Measurements from ENCODE around the gene PLCL2. TPM values are rescaled to one million over a fixed set of nuclear protein-coding genes. Genes with fewer than 3 reads are reported as not detected.

PLCL2 gene
- total RNA-seq, 2 donors from 2014 or later, result 5.3 to 14.5 TPM

DNA sequence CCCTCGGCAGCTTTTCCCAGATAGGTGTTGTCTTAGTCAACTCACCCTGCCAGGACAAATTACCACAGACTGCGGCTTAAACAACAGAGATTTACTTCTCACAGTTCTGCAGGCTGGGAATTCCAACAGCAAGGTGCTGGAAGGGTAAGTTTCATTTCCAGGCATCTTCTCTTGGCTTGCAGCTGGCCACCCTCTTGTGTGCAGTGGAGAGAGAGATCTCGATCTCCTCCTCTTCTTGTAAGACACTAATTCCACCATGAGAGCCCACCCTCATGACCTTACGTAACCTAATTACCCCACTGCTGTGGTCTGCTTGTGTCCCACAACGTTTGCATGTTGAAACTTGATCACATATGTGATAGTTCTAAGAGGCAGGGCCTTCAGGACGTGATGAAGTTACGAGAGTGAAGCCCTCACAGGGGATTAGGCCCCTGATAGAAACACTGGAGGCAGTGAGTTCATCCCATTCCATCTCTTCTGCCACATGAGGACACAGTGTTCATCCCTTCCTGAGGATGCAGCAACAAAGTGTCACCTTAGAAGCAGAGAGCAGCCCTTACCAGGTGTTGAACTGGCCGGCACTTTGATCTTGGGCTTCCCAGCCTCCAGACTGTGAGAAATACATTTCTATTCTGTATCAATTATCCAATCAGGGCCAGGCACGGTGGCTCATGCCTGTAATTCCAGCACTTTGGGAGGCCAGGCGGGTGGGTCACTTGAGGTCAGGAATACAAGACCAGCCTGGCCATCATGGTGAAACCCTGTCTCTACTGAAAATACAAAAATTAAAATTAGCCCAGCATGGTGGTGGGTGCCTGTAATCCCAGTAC, 247.7 kb downstream of the PLCL2 start:
- Histone ChIP-seq H3K4me3 (no peak overlapping the region), H3K36me3 (no peaks in the 10 kb centered on the region), H3K27ac (no peak overlapping the region), H3K9me3 (no peaks in the 10 kb centered on the region), H3K27me3 (replicated peaks; ENCODE audit: insufficient read depth) (no peaks in the 10 kb centered on the region), H3K4me1 (replicated peaks) (no peaks in the 10 kb centered on the region)
- TF ChIP-seq, protein P1, sequence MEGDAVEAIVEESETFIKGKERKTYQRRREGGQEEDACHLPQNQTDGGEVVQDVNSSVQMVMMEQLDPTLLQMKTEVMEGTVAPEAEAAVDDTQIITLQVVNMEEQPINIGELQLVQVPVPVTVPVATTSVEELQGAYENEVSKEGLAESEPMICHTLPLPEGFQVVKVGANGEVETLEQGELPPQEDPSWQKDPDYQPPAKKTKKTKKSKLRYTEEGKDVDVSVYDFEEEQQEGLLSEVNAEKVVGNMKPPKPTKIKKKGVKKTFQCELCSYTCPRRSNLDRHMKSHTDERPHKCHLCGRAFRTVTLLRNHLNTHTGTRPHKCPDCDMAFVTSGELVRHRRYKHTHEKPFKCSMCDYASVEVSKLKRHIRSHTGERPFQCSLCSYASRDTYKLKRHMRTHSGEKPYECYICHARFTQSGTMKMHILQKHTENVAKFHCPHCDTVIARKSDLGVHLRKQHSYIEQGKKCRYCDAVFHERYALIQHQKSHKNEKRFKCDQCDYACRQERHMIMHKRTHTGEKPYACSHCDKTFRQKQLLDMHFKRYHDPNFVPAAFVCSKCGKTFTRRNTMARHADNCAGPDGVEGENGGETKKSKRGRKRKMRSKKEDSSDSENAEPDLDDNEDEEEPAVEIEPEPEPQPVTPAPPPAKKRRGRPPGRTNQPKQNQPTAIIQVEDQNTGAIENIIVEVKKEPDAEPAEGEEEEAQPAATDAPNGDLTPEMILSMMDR (IDR thresholded peaks at IDR 0.05), result no peak
- TF ChIP-seq POLR2AphosphoS5 (IDR thresholded peaks at IDR 0.05) (no peak), POLR2A (IDR thresholded peaks at IDR 0.05) (no peak)
- intact Hi-C loops (cut with DNase I), result no loop called here
- WGBS, result 80% methylated on average over 10 of the region's 10 CpGs
- DNase-seq (ENCODE audit: low spot score), result no peak

DNA sequence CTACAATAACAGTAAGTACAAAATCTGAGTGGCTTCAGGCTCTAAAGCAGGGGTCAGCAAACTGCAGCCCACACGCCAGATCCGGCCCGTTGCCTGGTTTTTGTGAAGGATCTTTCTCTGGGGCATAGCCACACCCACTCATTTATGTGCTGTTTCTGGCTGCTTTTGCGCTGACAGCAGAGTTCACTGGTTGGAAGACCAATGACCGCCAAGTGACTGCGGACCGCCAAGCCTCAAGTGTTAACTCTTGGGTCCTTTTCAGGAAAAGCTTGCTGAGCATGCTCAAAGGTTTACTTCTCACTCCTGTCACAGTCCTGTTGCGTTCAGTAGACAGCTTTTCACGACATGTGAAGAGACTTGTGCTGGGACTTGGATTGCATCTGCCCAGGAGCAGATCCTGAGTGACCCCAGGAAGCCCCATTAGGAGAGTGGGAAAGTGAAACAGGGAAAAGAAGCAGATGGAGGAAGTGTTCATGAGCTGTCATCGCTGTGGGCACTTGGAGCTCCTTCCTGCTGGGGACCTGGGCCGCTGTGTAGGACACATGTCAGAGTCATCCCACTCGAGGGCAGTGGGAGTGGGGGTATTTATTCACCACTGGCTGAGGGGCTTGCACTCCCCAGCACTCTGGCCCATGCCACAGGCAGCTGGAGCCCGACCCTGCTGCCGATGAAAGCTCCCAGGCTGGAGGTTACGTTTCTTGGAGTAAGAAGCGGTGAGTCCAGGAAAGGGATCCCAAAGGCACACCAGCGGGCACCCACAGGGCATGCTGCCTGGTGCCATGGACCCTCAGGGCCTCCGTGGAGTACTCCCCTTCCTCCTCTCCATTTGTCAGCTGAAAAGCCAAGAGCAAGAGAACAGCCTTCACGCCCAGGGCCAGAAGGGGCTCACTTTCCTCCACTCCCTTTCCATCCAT, 249.1 kb downstream of the PLCL2 start:
- intact Hi-C loops (cut with DNase I), result no loop called here
- Histone ChIP-seq H3K27me3 (replicated peaks; ENCODE audit: insufficient read depth) (no peaks in the 10 kb centered on the region), H3K36me3 (no peaks in the 10 kb centered on the region), H3K27ac (no peak overlapping the region), H3K4me3 (no peak overlapping the region), H3K9me3 (no peaks in the 10 kb centered on the region), H3K4me1 (replicated peaks) (no peaks in the 10 kb centered on the region)
- 92% methylated on average over 19 of the region's 19 CpGs for WGBS
- no peak for DNase-seq (ENCODE audit: low spot score)
- no peak for TF ChIP-seq POLR2A (IDR thresholded peaks at IDR 0.05)
- TF ChIP-seq, protein P1 (IDR thresholded peaks at IDR 0.05), result no peak
- no peak for TF ChIP-seq POLR2AphosphoS5 (IDR thresholded peaks at IDR 0.05)

DNA sequence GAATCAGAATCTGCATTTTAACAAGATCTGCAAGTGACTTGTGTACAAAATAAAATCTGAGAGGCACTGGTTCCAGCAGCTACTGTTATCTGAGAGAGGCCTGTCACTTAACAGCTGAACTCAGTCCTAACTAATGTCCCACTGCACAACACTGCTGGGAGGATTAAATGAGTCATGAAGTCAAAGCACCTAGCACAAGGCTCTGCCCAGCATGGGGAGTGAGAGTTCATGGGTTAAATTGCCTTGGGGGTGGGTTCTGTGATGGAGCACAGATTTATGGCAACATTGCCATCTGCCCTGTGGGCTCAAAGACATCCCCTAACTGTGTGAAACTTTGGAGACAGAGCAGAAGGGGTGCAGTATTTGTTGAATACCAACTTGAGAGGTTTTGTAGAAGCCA, 250.9 kb downstream of the PLCL2 start:
- Histone ChIP-seq H3K36me3 (no peaks in the 10 kb centered on the region), H3K9me3 (no peaks in the 10 kb centered on the region), H3K4me3 (no peak overlapping the region), H3K27me3 (replicated peaks; ENCODE audit: insufficient read depth) (no peaks in the 10 kb centered on the region), H3K27ac (no peak overlapping the region), H3K4me1 (replicated peaks) (no peaks in the 10 kb centered on the region)
- DNase-seq (ENCODE audit: low spot score), result no peak
- no peak for TF ChIP-seq POLR2AphosphoS5 (IDR thresholded peaks at IDR 0.05)
- intact Hi-C loops (cut with DNase I), result no loop called here

DNA sequence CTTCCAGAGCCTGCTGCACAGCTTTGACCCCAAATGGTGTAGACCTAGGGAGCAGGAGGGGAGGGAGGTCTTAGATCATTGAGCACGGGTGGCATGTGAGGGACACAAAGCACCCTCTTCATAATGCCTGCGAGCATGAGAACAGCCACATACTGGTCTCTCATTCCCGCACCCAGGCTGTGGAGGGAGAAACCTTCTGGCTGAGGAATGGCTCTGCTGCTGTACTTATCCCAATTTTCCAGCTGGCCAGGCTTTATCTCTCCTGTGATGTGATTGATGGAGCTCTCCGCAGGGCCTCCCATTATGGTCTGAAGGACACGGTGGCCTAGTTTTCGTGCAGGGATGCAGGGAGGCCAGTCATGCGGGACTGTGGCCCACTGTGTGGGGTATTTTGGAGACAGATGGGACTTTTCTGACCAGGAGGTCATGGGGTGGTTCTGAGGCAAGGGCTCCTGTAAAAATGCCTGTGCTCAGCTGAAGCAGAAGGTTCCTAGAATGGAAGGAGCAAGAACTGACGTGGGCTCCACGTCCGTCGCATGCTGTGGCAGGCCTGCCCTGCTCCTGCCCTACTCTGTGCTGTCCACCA, 251.5 kb downstream of the PLCL2 start:
- intact Hi-C loops (cut with DNase I), result no loop called here
- no peak for DNase-seq (ENCODE audit: low spot score)
- no peaks in the 10 kb centered on the region for H3K9me3 ChIP-seq
- H3K4me3 ChIP-seq, result no peak overlapping the region
- H3K27me3 ChIP-seq (replicated peaks; ENCODE audit: insufficient read depth), result no peaks in the 10 kb centered on the region
- WGBS, result 51% methylated on average over 11 of the region's 11 CpGs
- no peak overlapping the region for H3K27ac ChIP-seq
- no peaks in the 10 kb centered on the region for H3K36me3 ChIP-seq
- TF ChIP-seq, protein P1 (IDR thresholded peaks at IDR 0.05), result no peak
- H3K4me1 ChIP-seq (replicated peaks), result no peaks in the 10 kb centered on the region

DNA sequence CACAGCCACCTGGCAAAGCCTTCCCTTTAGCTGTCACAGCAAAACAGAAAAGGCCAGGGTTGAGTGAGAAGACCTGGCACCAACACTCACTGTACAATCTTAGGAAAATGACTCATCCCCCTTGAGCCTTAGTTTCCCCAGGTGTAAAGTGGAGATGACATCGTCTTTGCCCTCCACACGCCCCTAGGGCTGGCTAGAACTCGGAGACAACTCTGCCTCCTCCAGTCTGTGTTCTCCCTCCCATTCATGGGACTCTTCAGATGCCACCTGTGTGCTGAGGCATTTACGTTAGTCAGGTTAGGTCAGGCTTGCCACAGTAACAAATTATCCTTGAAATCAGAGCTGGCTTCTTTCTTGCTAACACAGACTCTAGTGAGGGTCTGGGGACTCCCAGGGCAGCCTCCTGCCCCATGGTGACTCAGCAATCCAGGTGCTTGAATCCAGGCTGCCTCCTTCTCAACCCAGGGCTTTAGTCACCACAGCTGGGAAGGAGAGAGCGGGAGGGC, 252.6 kb downstream of the PLCL2 start:
- no peaks in the 10 kb centered on the region for H3K27me3 ChIP-seq (replicated peaks; ENCODE audit: insufficient read depth)
- no peaks in the 10 kb centered on the region for H3K4me1 ChIP-seq (replicated peaks)
- 91% methylated on average over 5 of the region's 5 CpGs for WGBS
- no peak for DNase-seq (ENCODE audit: low spot score)
- TF ChIP-seq POLR2AphosphoS5 (IDR thresholded peaks at IDR 0.05) (no peak), POLR2A (IDR thresholded peaks at IDR 0.05) (no peak)
- TF ChIP-seq, protein P1 (IDR thresholded peaks at IDR 0.05), result no peak
- no peak overlapping the region for H3K4me3 ChIP-seq
- intact Hi-C loops (cut with DNase I), result no loop called here
- H3K36me3 ChIP-seq, result no peaks in the 10 kb centered on the region
- no peaks in the 10 kb centered on the region for H3K9me3 ChIP-seq
- H3K27ac ChIP-seq, result no peak overlapping the region

Measured in prostate gland (tissue), 2 donors.